ENCODE data around the gene DYNC1H1.
"Not testable (repeated sequence)": the region's sequence is repeated elsewhere in the genome, so short reads cannot be mapped to it uniquely, and the experiment has no call there.

The DYNC1H1 gene

DNA sequence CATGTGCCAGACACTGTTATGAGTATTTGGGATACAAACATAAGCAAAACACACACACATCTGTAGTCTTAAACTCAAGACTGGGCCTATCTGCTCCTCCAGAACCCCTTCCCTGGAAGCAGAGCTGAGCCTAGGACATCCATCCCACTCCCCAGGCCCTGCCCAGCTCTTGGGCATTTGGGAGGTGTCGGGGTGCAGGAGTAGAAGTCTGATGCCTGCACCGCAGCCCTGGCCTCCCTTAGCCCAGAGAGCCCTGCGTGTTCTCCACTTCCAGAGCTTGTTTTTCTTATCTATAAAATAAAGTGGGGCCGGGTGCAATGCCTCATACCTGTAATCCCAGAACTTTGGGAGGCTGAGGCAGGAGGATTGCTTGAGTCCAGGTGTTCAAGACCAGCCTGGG lies 110.8 kb downstream of the DYNC1H1 start:
- Histone ChIP-seq H3K4me3 (ENCODE audit: insufficient read depth, low read depth, low read length, poor library complexity, severe bottlenecking) (no peak overlapping the region), H3K9me3 (ENCODE audit: control insufficient read depth, low read length) (no peaks in the 10 kb centered on the region), H3K4me1 (ENCODE audit: control insufficient read depth, insufficient read depth, low read length, poor library complexity, severe bottlenecking) (no peaks in the 10 kb centered on the region), H3K27ac (ENCODE audit: insufficient read depth, low read length, poor library complexity, severe bottlenecking) (no peak overlapping the region), H3K27me3 (replicated peaks; ENCODE audit: control insufficient read depth, insufficient read depth, low read length, poor library complexity, severe bottlenecking) (no peaks in the 10 kb centered on the region), H3K36me3 (ENCODE audit: control insufficient read depth, insufficient read depth, low read length) (peaks cover 7% of the 10 kb centered on the region)
- DNase-seq, result no peak

DNA sequence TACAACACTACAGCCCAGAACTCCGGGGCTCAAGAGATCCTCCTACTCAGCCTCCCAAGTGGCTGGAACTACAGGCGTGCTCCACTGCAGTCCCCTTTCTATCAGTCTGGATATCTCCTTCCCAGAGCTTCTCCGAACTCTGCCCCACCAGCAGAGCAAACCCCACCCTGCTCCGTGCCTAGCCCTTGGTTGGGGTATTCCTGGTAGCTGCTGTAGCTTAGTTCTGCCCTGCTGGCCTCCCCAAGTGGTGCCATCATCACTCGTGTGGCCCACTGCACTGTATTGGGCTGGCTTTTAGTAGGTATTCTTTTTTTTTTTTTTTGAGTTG lies 113.0 kb downstream of the DYNC1H1 start:
- Histone ChIP-seq H3K4me3 (ENCODE audit: insufficient read depth, low read depth, low read length, poor library complexity, severe bottlenecking) (no peak overlapping the region), H3K9me3 (ENCODE audit: control insufficient read depth, low read length) (no peaks in the 10 kb centered on the region), H3K27ac (ENCODE audit: insufficient read depth, low read length, poor library complexity, severe bottlenecking) (no peak overlapping the region), H3K36me3 (ENCODE audit: control insufficient read depth, insufficient read depth, low read length) (peaks cover 29% of the 10 kb centered on the region), H3K27me3 (replicated peaks; ENCODE audit: control insufficient read depth, insufficient read depth, low read length, poor library complexity, severe bottlenecking) (no peaks in the 10 kb centered on the region), H3K4me1 (ENCODE audit: control insufficient read depth, insufficient read depth, low read length, poor library complexity, severe bottlenecking) (no peaks in the 10 kb centered on the region)
- DNase-seq, result no peak

DNA sequence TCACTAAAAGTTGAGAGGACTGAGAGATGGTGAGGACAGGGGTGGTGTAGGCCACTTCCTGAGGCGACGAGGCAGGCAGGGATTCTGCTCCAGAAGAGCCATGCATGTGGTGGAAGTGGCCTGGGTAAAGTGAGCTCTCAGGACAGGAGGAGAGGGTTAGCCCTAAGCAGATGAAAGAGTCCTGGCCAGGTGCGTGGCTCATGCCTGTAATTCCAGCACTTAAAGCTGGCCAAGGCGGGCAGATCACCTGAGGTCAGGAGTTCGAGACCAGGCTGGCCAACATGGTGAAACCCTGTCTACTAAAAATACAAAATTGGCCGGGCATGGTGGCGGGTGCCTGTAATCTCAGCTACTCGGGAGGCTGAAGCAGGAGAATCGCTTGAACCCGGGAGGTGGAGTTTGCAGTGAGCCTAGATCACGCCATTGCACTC lies 114.0 kb downstream of the DYNC1H1 start:
- H3K4me1 ChIP-seq (ENCODE audit: control insufficient read depth, insufficient read depth, low read length, poor library complexity, severe bottlenecking); H3K4me3 ChIP-seq (ENCODE audit: insufficient read depth, low read depth, low read length, poor library complexity, severe bottlenecking); H3K27ac ChIP-seq (ENCODE audit: insufficient read depth, low read length, poor library complexity, severe bottlenecking); H3K9me3 ChIP-seq (ENCODE audit: control insufficient read depth, low read length); H3K27me3 ChIP-seq (replicated peaks; ENCODE audit: control insufficient read depth, insufficient read depth, low read length, poor library complexity, severe bottlenecking); DNase-seq: not testable (repeated sequence)
- peaks cover 39% of the 10 kb centered on the region for H3K36me3 ChIP-seq (ENCODE audit: control insufficient read depth, insufficient read depth, low read length)

DNA sequence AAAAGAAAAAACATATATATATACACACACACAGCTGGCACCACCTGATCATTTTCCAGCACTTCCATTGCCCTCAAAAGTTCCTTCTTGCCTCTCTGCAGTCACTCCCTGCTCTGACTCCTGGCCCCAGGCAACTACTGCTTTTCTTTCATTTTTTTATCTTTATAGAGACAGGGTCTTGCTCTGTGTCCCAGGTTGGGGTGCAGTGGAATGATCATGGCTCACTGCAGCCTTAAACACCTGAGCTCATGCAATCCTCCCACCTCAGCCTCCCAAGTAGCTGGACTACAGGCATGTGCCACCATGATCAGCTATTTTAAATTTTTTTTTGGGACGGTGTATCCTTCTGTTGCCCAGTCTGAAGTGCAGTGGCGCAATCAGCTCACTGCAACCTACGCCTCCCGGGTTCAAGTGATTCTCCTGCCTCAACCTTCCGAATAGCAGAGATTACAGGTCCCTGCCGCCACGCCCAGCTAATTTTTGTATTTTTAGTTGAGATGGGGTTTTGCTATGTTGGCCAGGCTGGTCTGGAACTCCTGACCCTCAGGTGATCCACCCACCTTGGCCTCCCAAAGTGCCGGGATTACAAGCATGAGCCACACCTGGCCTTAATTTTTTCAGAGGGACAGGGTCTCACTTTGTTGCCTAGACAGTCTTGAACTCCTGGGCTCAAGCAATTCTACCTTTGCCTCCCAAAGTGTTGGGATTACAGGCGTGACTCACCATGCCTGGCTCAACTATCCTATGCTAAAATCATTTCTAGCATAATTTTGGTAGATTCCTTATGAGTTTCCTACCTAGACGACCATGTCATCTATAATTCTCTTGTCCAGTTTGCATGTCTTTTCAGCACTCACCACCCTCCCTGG lies 114.7 kb downstream of the DYNC1H1 start:
- Histone ChIP-seq H3K27ac (ENCODE audit: insufficient read depth, low read length, poor library complexity, severe bottlenecking) (no peak overlapping the region), H3K4me3 (ENCODE audit: insufficient read depth, low read depth, low read length, poor library complexity, severe bottlenecking) (no peak overlapping the region), H3K4me1 (ENCODE audit: control insufficient read depth, insufficient read depth, low read length, poor library complexity, severe bottlenecking) (no peaks in the 10 kb centered on the region), H3K36me3 (ENCODE audit: control insufficient read depth, insufficient read depth, low read length) (peaks cover 45% of the 10 kb centered on the region), H3K9me3 (ENCODE audit: control insufficient read depth, low read length) (no peaks in the 10 kb centered on the region), H3K27me3 (replicated peaks; ENCODE audit: control insufficient read depth, insufficient read depth, low read length, poor library complexity, severe bottlenecking) (no peaks in the 10 kb centered on the region)
- DNase-seq, result no peak

DNA sequence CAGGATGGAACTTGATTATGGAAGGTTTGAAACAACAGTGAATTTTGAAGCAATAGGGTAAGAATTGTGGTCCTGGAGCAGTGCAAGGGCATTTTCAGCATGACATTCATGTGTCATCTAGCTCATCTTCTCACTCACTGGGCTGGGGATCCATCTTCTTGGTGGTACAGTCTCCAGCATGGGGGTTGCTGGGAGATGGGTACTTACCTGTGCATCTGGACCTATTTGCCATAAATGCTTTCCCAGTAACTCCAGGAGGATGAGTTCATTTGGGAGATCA lies 115.3 kb downstream of the DYNC1H1 start:
- H3K4me1 ChIP-seq (ENCODE audit: control insufficient read depth, insufficient read depth, low read length, poor library complexity, severe bottlenecking), result peaks cover under 1% of the 10 kb centered on the region
- H3K4me3 ChIP-seq (ENCODE audit: insufficient read depth, low read depth, low read length, poor library complexity, severe bottlenecking), result no peak overlapping the region
- H3K27me3 ChIP-seq (replicated peaks; ENCODE audit: control insufficient read depth, insufficient read depth, low read length, poor library complexity, severe bottlenecking), result no peaks in the 10 kb centered on the region
- H3K36me3 ChIP-seq (ENCODE audit: control insufficient read depth, insufficient read depth, low read length), result peaks cover 51% of the 10 kb centered on the region
- H3K9me3 ChIP-seq (ENCODE audit: control insufficient read depth, low read length), result no peaks in the 10 kb centered on the region
- H3K27ac ChIP-seq (ENCODE audit: insufficient read depth, low read length, poor library complexity, severe bottlenecking), result no peak overlapping the region
- no peak for DNase-seq

DNA sequence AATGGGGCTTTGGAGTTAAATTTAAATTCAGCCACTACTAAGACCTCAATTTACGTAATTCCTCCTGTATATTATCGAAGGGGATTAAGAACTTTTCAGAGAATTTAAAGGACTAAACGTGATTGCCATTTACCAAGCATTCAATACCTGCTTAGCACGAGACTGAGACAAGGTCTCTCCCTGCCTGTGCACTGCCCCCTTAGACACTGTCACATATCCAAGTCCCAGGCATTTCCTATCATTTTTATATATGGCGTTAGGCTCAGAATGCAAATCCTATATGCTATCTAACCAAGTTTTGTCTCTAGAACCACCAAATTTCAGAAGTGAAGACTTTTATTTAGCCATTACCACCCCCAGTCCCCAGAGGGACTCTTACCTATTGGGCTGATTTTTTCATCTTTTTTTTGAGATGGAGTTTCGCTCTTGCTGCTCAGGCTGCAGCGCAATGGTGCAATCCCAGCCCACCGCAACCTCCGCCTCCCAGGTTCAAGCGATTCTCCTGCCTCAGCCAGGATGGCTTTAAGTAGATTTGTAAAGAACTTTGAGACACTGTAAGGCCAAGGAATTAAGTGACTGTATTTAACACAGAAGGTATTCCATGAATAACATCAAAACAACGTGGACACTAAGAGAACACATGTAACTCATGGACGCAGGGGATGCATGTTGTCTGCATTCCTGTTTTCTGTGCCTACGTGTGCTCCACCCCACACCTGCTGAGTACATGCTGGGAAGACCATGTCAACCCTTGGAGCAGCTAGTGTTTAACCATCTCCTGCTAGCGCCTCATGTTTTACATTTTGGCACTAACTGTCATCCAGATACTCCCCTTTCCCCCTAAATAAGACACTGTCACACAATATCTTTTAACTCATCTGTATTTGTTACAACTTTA lies 116.1 kb downstream of the DYNC1H1 start:
- Histone ChIP-seq H3K4me1 (ENCODE audit: control insufficient read depth, insufficient read depth, low read length, poor library complexity, severe bottlenecking) (peaks cover 9% of the 10 kb centered on the region), H3K9me3 (ENCODE audit: control insufficient read depth, low read length) (no peaks in the 10 kb centered on the region), H3K27ac (ENCODE audit: insufficient read depth, low read length, poor library complexity, severe bottlenecking) (no peak overlapping the region), H3K27me3 (replicated peaks; ENCODE audit: control insufficient read depth, insufficient read depth, low read length, poor library complexity, severe bottlenecking) (no peaks in the 10 kb centered on the region), H3K4me3 (ENCODE audit: insufficient read depth, low read depth, low read length, poor library complexity, severe bottlenecking) (no peak overlapping the region), H3K36me3 (ENCODE audit: control insufficient read depth, insufficient read depth, low read length) (peaks cover 58% of the 10 kb centered on the region)
- no peak for DNase-seq

DNA sequence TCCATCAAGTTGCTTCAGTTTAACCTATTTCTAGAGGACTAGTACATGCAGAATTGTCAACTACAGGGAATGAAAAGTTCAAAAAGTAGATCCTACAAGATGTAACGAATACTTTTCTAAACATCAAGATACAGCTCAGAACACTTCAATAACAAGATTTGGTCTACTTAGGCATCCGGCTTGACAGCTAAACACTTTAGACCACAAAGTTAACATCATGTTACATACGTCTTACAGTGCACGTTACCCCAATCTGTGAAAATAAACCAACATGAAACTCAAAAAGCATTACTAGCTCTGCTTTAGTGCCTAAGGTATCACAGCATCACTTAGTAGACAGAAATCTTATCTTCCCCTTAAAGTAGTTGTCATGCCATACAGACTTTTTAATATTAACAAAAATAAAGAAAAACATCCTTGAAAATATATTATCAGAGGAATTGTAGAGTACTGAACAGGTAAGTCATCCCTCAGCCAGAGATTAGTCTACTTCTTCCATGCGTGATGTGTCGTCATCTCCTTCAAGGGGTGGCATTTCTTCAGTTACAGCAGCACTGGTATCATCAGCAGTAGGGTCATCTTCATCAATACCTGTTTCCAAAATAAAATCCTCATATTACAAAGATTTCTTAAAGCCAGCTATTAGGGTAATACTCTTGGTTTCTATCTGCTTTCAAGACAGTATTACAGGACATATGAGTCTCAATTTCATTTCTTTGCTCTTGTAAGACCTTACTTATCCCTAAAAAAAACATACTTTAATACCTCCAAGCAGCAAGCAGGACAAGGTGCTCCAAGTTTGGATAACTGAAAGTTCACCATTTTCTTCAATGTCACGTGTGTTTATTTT lies 117.1 kb downstream of the DYNC1H1 start:
- no peaks in the 10 kb centered on the region for H3K9me3 ChIP-seq (ENCODE audit: control insufficient read depth, low read length)
- no peak for DNase-seq
- peaks cover 13% of the 10 kb centered on the region for H3K4me1 ChIP-seq (ENCODE audit: control insufficient read depth, insufficient read depth, low read length, poor library complexity, severe bottlenecking)
- H3K27ac ChIP-seq (ENCODE audit: insufficient read depth, low read length, poor library complexity, severe bottlenecking), result no peak overlapping the region
- H3K36me3 ChIP-seq (ENCODE audit: control insufficient read depth, insufficient read depth, low read length), result peaks cover 63% of the 10 kb centered on the region
- H3K4me3 ChIP-seq (ENCODE audit: insufficient read depth, low read depth, low read length, poor library complexity, severe bottlenecking), result no peak overlapping the region
- no peaks in the 10 kb centered on the region for H3K27me3 ChIP-seq (replicated peaks; ENCODE audit: control insufficient read depth, insufficient read depth, low read length, poor library complexity, severe bottlenecking)

DNA sequence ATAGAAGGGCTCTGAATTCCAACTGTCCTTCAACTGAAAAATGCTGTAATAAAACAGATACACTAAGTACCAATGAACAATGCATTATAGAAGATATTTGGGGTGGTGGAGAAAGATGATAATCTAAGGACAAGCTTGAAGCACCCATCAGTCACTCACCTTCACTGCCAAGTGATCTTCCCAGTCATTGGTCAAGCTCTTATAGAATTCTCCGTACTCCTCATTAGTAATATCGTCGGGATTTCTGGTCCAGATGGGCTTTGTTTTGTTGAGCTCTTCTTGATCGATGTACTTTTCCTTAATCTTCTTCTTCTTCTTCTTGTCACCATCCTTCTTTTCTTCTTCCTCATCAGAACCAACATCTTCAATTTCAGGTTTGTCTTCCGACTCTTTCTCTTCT lies 120.1 kb downstream of the DYNC1H1 start:
- not testable (repeated sequence) for H3K27ac ChIP-seq (ENCODE audit: insufficient read depth, low read length, poor library complexity, severe bottlenecking); DNase-seq; H3K4me3 ChIP-seq (ENCODE audit: insufficient read depth, low read depth, low read length, poor library complexity, severe bottlenecking); H3K9me3 ChIP-seq (ENCODE audit: control insufficient read depth, low read length); H3K27me3 ChIP-seq (replicated peaks; ENCODE audit: control insufficient read depth, insufficient read depth, low read length, poor library complexity, severe bottlenecking)
- Histone ChIP-seq H3K4me1 (ENCODE audit: control insufficient read depth, insufficient read depth, low read length, poor library complexity, severe bottlenecking) (peaks cover 26% of the 10 kb centered on the region), H3K36me3 (ENCODE audit: control insufficient read depth, insufficient read depth, low read length) (peaks cover 60% of the 10 kb centered on the region)

DNA sequence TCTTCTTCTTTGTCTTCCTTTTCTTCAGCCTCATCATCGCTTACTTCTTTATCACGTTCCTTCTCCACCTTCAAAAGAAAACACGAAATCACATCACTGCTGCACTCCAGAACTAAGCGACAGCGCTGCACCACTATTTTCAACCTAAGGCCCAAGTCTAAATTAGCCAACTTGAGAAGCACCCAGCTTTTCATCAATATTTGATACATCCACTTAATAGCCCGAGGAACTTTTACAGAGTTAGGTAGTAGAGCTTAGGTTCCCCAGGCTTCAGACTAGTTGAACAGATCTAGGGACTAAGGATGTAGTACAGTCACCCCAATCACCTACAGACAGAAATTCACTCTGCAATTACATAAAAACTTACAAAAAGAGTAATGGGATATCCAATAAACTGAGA lies 120.6 kb downstream of the DYNC1H1 start:
- Histone ChIP-seq H3K4me1 (ENCODE audit: control insufficient read depth, insufficient read depth, low read length, poor library complexity, severe bottlenecking) (peaks cover 26% of the 10 kb centered on the region), H3K9me3 (ENCODE audit: control insufficient read depth, low read length) (no peaks in the 10 kb centered on the region), H3K27me3 (replicated peaks; ENCODE audit: control insufficient read depth, insufficient read depth, low read length, poor library complexity, severe bottlenecking) (no peaks in the 10 kb centered on the region), H3K4me3 (ENCODE audit: insufficient read depth, low read depth, low read length, poor library complexity, severe bottlenecking) (no peak overlapping the region), H3K36me3 (ENCODE audit: control insufficient read depth, insufficient read depth, low read length) (peaks cover 58% of the 10 kb centered on the region), H3K27ac (ENCODE audit: insufficient read depth, low read length, poor library complexity, severe bottlenecking) (no peak overlapping the region)
- no peak for DNase-seq
